SK-N-SH treated with all-trans-retinoic acid at 6 μM for 48 hours (cell line): Measurements from ENCODE around the gene GATAD1.
"Not testable (repeated sequence)": the region's sequence is repeated elsewhere in the genome, so short reads cannot be mapped to it uniquely, and the experiment has no call there.

Experiments
- ATAC-seq: fragments of 200-7000 bp; cut with Tn5 transposase; 3 replicates; pipeline ENCODE4 v1.9.1; 2020; ENCODE audit warnings: mild to moderate bottlenecking, moderate library complexity
- ARNTL ChIP-seq: fragments of 450-650 bp; formaldehyde crosslinking; IDR thresholded peaks from 2 replicates; pipeline ENCODE4 v1.5.0; 2020; ENCODE audit warnings: low read depth, mild to moderate bottlenecking, moderate library complexity, borderline replicate concordance
- BACH2 ChIP-seq: fragments of 250-450 bp; sonication (Bioruptor Pico); IDR thresholded peaks from 2 replicates; pipeline ENCODE4 v1.9.0; 2021; ENCODE audit warnings: mild to moderate bottlenecking, borderline replicate concordance
- ESRRG ChIP-seq: fragments of 250-450 bp; sonication (Bioruptor Pico); IDR thresholded peaks from 2 replicates; pipeline ENCODE4 v1.6.1; 2021; ENCODE audit warnings: mild to moderate bottlenecking
- GLIS3 ChIP-seq: fragments of 250-450 bp; sonication (Bioruptor Pico); IDR thresholded peaks from 2 replicates; pipeline ENCODE4 v1.5.0; 2020; ENCODE audit warnings: mild to moderate bottlenecking, moderate library complexity
- ISL1 ChIP-seq: fragments of 250-450 bp; sonication (Bioruptor Pico); IDR thresholded peaks from 2 replicates; pipeline ENCODE4 v2.1.2; 2022; ENCODE audit warnings: mild to moderate bottlenecking, moderate library complexity
- OSR1 ChIP-seq: fragments of 250-450 bp; sonication (Bioruptor Pico); IDR thresholded peaks from 2 replicates; pipeline ENCODE4 v1.8.0; 2022; ENCODE audit warnings: moderate library complexity, mild to moderate bottlenecking, inconsistent platforms
- PPARA ChIP-seq: fragments of 250-450 bp; sonication (Bioruptor Pico); IDR thresholded peaks from 2 replicates; pipeline ENCODE4 v1.5.0; 2020; ENCODE audit warnings: mild to moderate bottlenecking, borderline replicate concordance
- RARB ChIP-seq: fragments of 250-450 bp; sonication (Bioruptor Pico); IDR thresholded peaks from 2 replicates; pipeline ENCODE4 v1.8.0; 2021; ENCODE audit warnings: mild to moderate bottlenecking, moderate library complexity
- SNAI2 ChIP-seq: fragments of 250-450 bp; sonication (Bioruptor Pico); IDR thresholded peaks from 2 replicates; pipeline ENCODE4 v1.5.0; 2020; ENCODE audit warnings: mild to moderate bottlenecking, moderate library complexity
- TCF4 ChIP-seq: fragments of 250-450 bp; sonication (Bioruptor Pico); IDR thresholded peaks from 2 replicates; pipeline ENCODE4 v1.8.0; 2021; ENCODE audit warnings: mild to moderate bottlenecking, moderate library complexity, borderline replicate concordance
- TOX ChIP-seq: fragments of 250-450 bp; sonication (Bioruptor Pico); IDR thresholded peaks from 2 replicates; pipeline ENCODE4 v1.8.0; 2021; ENCODE audit warnings: mild to moderate bottlenecking, moderate library complexity, borderline replicate concordance
- ZC3H10 ChIP-seq: fragments of 250-450 bp; sonication (Bioruptor Pico); IDR thresholded peaks from 2 replicates; pipeline ENCODE4 v1.5.1; 2021; ENCODE audit warnings: mild to moderate bottlenecking, moderate library complexity
- ZFP3 ChIP-seq: fragments of 250-450 bp; sonication (Bioruptor Pico); IDR thresholded peaks from 2 replicates; pipeline ENCODE4 v1.5.0; 2020; ENCODE audit warnings: mild to moderate bottlenecking, moderate library complexity
- ZFP30 ChIP-seq: fragments of 450-650 bp; formaldehyde crosslinking; IDR thresholded peaks from 2 replicates; pipeline ENCODE4 v1.5.0; 2022; ENCODE audit warnings: mild to moderate bottlenecking, moderate library complexity
- ZNF565 ChIP-seq: fragments of 450-650 bp; formaldehyde crosslinking; conservative IDR thresholded peaks from 2 replicates; pipeline ENCODE4 v1.5.0; 2020; ENCODE audit warnings: low read depth, mild to moderate bottlenecking, moderate library complexity
- ZNF70 ChIP-seq: fragments of 450-650 bp; formaldehyde crosslinking; IDR thresholded peaks from 2 replicates; pipeline ENCODE4 v1.5.0; 2020; ENCODE audit warnings: mild to moderate bottlenecking, moderate library complexity
- ZNF8 ChIP-seq: fragments of 450-650 bp; formaldehyde crosslinking; IDR thresholded peaks from 2 replicates; pipeline ENCODE4 v1.5.0; 2020; ENCODE audit warnings: mild to moderate bottlenecking, moderate library complexity
- TF ChIP-seq, protein P1 (sequence below): fragments of 250-450 bp; sonication (Bioruptor Pico); IDR thresholded peaks from 2 replicates; pipeline ENCODE4 v1.5.1; 2020; ENCODE audit warnings: low read depth, mild to moderate bottlenecking, moderate library complexity
- TF ChIP-seq, protein P2 (sequence below): fragments of 250-450 bp; sonication (Bioruptor Pico); IDR thresholded peaks from 2 replicates; pipeline ENCODE4 v1.8.0; 2021; ENCODE audit warnings: low read depth, mild to moderate bottlenecking, moderate library complexity, borderline replicate concordance
- TF ChIP-seq, protein P3 (sequence below): fragments of 250-450 bp; sonication (Bioruptor Pico); IDR thresholded peaks from 2 replicates; pipeline ENCODE4 v1.5.0; 2020; ENCODE audit warnings: mild to moderate bottlenecking, moderate library complexity

GATAD1 gene

DNA sequence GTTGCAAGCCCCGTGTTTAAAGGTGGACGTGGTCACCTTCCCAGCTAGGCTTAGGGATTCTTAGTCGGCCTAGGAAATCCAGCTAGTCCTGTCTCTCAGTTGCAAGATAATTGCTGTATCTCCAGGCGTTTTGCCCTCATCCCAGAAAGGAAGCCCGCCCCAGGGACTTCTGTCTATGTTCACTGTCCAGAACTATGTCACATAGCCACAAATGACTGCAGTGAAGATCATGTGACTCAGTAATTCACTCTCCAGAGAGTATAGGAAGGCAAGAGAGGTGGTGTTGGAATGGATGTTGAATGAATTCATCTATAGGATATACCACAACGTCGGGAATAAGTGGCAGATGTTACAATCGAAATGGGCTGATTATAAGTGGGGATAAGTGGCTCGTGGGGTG lies 30.8 kb downstream of the GATAD1 start:
- ATAC-seq = no peak
- no peak for TF ChIP-seq SNAI2 (CRISPR knock-in tag)
- TF ChIP-seq, protein P1, sequence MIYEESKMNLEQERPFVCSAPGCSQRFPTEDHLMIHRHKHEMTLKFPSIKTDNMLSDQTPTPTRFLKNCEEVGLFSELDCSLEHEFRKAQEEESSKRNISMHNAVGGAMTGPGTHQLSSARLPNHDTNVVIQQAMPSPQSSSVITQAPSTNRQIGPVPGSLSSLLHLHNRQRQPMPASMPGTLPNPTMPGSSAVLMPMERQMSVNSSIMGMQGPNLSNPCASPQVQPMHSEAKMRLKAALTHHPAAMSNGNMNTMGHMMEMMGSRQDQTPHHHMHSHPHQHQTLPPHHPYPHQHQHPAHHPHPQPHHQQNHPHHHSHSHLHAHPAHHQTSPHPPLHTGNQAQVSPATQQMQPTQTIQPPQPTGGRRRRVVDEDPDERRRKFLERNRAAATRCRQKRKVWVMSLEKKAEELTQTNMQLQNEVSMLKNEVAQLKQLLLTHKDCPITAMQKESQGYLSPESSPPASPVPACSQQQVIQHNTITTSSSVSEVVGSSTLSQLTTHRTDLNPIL (CRISPR knock-in tag) = no peak
- TF ChIP-seq TCF4 = no peak
- no peak for TF ChIP-seq OSR1 (CRISPR knock-in tag)
- no peak for TF ChIP-seq ZNF565 (CRISPR knock-in tag)
- TF ChIP-seq PPARA = no peak
- TF ChIP-seq, protein P2, sequence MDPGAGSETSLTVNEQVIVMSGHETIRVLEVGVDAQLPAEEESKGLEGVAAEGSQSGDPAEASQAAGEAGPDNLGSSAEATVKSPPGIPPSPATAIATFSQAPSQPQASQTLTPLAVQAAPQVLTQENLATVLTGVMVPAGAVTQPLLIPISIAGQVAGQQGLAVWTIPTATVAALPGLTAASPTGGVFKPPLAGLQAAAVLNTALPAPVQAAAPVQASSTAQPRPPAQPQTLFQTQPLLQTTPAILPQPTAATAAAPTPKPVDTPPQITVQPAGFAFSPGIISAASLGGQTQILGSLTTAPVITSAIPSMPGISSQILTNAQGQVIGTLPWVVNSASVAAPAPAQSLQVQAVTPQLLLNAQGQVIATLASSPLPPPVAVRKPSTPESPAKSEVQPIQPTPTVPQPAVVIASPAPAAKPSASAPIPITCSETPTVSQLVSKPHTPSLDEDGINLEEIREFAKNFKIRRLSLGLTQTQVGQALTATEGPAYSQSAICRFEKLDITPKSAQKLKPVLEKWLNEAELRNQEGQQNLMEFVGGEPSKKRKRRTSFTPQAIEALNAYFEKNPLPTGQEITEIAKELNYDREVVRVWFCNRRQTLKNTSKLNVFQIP = no peak
- TF ChIP-seq ZFP30 (CRISPR knock-in tag) = no peak
- no peak for TF ChIP-seq BACH2 (CRISPR knock-in tag)
- no peak for TF ChIP-seq ZFP3 (CRISPR knock-in tag)
- no peak for TF ChIP-seq GLIS3 (CRISPR knock-in tag)
- no peak for TF ChIP-seq ARNTL
- TF ChIP-seq, all 23 proteins: peak for 0

DNA sequence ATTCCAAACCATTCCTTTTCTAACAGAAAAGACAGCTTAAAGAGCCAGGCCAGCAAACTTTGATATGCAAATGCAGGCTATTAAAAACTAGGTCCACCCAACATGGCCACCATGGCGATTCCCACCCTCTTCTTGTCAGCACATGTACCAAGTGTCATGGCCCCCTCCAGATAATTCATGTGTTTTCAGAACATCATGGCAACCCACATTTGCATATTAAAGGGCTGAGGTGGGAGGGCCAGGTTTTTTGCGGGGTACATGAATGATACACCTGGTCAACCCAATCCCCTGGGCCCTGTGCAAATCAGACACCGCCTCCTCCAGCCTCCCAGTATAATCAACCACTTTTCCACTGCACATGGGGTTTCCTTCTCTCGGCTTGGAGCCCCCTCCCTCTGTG lies 31.4 kb downstream of the GATAD1 start:
- TF ChIP-seq BACH2 (CRISPR knock-in tag) (no peak), RARB (no peak), ZNF70 (CRISPR knock-in tag) (no peak), ZNF8 (no peak), GLIS3 (CRISPR knock-in tag) (no peak), TOX (CRISPR knock-in tag) (no peak), ZC3H10 (CRISPR knock-in tag) (no peak), ZNF565 (CRISPR knock-in tag) (no peak), OSR1 (CRISPR knock-in tag) (no peak), TCF4 (no peak), ESRRG (CRISPR knock-in tag) (no peak), ZFP30 (CRISPR knock-in tag) (no peak), ISL1 (CRISPR knock-in tag) (no peak)
- TF ChIP-seq, protein P1 (CRISPR knock-in tag) = no peak
- TF ChIP-seq, protein P3, sequence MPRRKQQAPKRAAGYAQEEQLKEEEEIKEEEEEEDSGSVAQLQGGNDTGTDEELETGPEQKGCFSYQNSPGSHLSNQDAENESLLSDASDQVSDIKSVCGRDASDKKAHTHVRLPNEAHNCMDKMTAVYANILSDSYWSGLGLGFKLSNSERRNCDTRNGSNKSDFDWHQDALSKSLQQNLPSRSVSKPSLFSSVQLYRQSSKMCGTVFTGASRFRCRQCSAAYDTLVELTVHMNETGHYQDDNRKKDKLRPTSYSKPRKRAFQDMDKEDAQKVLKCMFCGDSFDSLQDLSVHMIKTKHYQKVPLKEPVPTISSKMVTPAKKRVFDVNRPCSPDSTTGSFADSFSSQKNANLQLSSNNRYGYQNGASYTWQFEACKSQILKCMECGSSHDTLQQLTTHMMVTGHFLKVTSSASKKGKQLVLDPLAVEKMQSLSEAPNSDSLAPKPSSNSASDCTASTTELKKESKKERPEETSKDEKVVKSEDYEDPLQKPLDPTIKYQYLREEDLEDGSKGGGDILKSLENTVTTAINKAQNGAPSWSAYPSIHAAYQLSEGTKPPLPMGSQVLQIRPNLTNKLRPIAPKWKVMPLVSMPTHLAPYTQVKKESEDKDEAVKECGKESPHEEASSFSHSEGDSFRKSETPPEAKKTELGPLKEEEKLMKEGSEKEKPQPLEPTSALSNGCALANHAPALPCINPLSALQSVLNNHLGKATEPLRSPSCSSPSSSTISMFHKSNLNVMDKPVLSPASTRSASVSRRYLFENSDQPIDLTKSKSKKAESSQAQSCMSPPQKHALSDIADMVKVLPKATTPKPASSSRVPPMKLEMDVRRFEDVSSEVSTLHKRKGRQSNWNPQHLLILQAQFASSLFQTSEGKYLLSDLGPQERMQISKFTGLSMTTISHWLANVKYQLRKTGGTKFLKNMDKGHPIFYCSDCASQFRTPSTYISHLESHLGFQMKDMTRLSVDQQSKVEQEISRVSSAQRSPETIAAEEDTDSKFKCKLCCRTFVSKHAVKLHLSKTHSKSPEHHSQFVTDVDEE (CRISPR knock-in tag) = no peak
- TF ChIP-seq, protein P2 = no peak
- no peak for ATAC-seq

DNA sequence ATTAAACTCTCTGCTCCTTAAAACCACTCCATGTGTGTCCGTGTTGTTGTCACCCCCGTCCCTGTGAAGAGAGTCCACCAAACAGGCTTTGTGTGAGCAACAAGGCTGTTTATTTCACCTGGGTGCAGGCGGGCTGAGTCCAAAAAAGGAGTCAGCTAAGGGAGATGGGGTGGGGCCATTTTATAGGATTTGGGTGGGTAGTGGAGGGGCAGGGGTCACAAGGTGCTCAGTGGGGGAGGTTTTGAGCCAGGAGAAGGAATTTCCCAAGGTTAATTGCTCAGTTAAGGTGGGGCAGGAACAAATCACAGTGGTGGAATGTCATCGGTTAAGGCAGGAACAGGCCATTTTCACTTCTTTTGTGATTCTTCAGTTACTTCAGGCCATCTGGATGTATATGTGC lies 31.9 kb downstream of the GATAD1 start:
- not testable (repeated sequence) for ATAC-seq

DNA sequence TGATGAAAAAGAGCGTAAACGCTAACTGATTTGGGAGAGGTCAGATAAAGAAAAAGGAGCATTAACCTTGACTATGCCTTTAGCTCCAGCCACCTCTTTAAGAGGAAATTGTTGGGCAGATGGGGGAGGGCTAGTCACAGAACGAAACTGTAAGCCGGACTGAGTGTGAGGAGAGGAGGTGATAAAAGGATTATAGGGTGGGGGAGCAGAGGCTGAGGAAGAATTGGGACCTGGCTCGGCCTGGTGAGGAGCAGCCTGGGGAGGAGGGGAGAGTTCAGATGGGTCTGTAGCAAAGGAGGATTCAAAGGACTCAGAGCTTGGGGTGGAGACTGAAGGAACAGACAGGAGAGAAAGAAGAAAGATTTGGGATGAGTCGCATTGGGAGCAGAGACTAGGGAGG lies 36.3 kb downstream of the GATAD1 start:
- ATAC-seq = not testable (repeated sequence)

DNA sequence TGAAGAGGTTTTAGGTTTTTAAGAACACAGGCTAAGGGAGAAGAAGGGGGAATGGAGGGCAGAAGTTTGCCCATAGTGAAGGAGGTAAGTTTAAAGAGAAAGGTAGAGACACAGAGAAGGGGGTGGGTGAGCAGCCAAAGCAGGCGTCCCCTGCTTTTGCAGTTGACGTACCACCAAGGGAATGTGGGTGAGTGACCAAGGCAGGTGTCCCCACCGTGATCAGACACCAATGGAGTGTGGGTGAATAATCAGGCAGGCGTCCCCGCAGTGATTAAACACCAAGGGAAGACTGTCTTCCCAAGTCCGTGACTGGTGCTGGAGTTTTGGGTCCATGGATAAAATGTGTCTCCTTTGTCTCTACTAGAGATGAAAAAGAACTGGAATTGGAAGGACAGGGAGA lies 36.9 kb downstream of the GATAD1 start:
- not testable (repeated sequence) for ATAC-seq
